K562 (cell line): ENCODE data around the gene UNC13C. TPM values are rescaled to one million over a fixed set of nuclear protein-coding genes. Genes with fewer than 3 reads are reported as not detected.

ENCODE experiments used
- ATAC-seq: fragments of 200-7000 bp; cut with Tn5 transposase; 3 replicates; pipeline ENCODE4 v1.9.1; 2020; ENCODE audit warnings: moderate library complexity
- BruUV-seq: library from RNA; stranded (reverse); fragments of 400-500 nt; replicated peaks from 2 replicates; lab custom pipeline; 2021; lab: Mats Ljungman, UMichigan
- CTCF ChIA-PET: fragments of 300-600 bp; formaldehyde crosslinking; extraction: SDS; loops from one replicate; lab custom pipeline; 2021; ENCODE audit warnings: low intra/inter-chr PET ratio; lab: Yijun Ruan, JAX
- POLR2A ChIA-PET: fragments of 300-600, 350-650 bp; sonication (Branson Sonifier 250); formaldehyde crosslinking; extraction: SDS; loops from one replicate; lab custom pipeline; 2021; ENCODE audit warnings: antibody characterized with exemption, inconsistent platforms; lab: Yijun Ruan, JAX
- DNase-seq, 4 experiments: peaks; one replicate each; pipeline versions ENCODE4 v3.0.0 to v3.0.0-alpha.2; 2011 to 2018; ENCODE audit warnings: low spot score in 3 of 4, mixed read lengths in 3 of 4; ENCODE audit errors: extremely low read depth in 1 of 4
- FAIRE-seq: peaks from 2 replicates; lab custom pipeline; 2011; peaks lifted over from hg19 to GRCh38; lab: Jason Lieb, UNC
- H2AFZ ChIP-seq: 2 replicates; pipeline ENCODE4 v1.6.0; 2011; ENCODE audit warnings: low read depth, low read length, control low read depth, inconsistent platforms
- H3K27ac ChIP-seq: fragments of 200-600 bp; 3 replicates; pipeline ENCODE4 v1.8.0; 2011; ENCODE audit warnings: low read depth, mild to moderate bottlenecking, control low read depth, inconsistent platforms, low read length, moderate library complexity, mixed read lengths; ENCODE audit errors: extremely low read depth
- H3K27me3 ChIP-seq, 2 experiments: fragments of 300-600 bp in 1 of 2; 2 replicates in 1 of 2; 3 replicates in 1 of 2; pipeline versions ENCODE4 v1.6.0 to v1.8.0; 2011; ENCODE audit warnings: inconsistent platforms in 2 of 2, low read length in 2 of 2, mild to moderate bottlenecking in 1 of 2, mixed read lengths in 1 of 2, moderate library complexity in 1 of 2; ENCODE audit not compliant: control insufficient read depth in 2 of 2, insufficient read depth in 2 of 2
- H3K36me3 ChIP-seq: fragments of 300-600 bp; 3 replicates; pipeline ENCODE4 v1.8.0; 2011; ENCODE audit warnings: mild to moderate bottlenecking, low read length, inconsistent platforms; ENCODE audit not compliant: control insufficient read depth, insufficient read depth
- H3K4me1 ChIP-seq, 2 experiments: fragments of 200-600 bp in 1 of 2; replicated peaks in 1 of 2; 2 replicates in 1 of 2; 3 replicates in 1 of 2; pipeline versions ENCODE4 v1.5.1 to v1.8.0; 2011; ENCODE audit warnings: inconsistent platforms in 2 of 2, low read length in 2 of 2, mild to moderate bottlenecking in 1 of 2, mixed read lengths in 1 of 2, moderate library complexity in 1 of 2; ENCODE audit not compliant: control insufficient read depth in 2 of 2, insufficient read depth in 2 of 2
- H3K4me2 ChIP-seq: 2 replicates; pipeline ENCODE4 v1.6.1; 2011; ENCODE audit warnings: low read length, control low read depth, inconsistent platforms, mixed read lengths; ENCODE audit not compliant: insufficient read depth
- H3K4me3 ChIP-seq: fragments of 200-600 bp; sonication (generic), shearing (Covaris generic); 2 replicates; pipeline ENCODE4 v1.5.1; 2016; ENCODE audit warnings: control low read depth, inconsistent platforms
- H3K79me2 ChIP-seq: fragments of 200-600 bp; 3 replicates; pipeline ENCODE4 v1.8.0; 2011; ENCODE audit warnings: low read length, inconsistent platforms; ENCODE audit not compliant: control insufficient read depth, insufficient read depth
- H3K9ac ChIP-seq, 2 experiments: 2 replicates each; pipeline versions ENCODE4 v1.6.0 to v1.6.1; 2011; ENCODE audit warnings: low read depth in 2 of 2, low read length in 2 of 2, control low read depth in 1 of 2, inconsistent platforms in 1 of 2, mild to moderate bottlenecking in 1 of 2, mixed read lengths in 1 of 2; ENCODE audit not compliant: insufficient read depth in 1 of 2
- H3K9me1 ChIP-seq: one replicate; pipeline ENCODE4 v1.6.0; 2011; ENCODE audit warnings: inconsistent platforms, mild to moderate bottlenecking, low read length, moderate library complexity; ENCODE audit not compliant: control insufficient read depth, insufficient read depth
- H3K9me3 ChIP-seq: replicated peaks from 2 replicates; pipeline ENCODE4 v1.5.1; 2011; ENCODE audit warnings: low read depth, low read length, inconsistent platforms; ENCODE audit not compliant: control insufficient read depth, insufficient read depth
- H4K20me1 ChIP-seq: replicated peaks from 2 replicates; pipeline ENCODE4 v1.6.1; 2011; ENCODE audit warnings: low read length, inconsistent platforms, mixed read lengths; ENCODE audit not compliant: control insufficient read depth, insufficient read depth
- ILK ChIP-seq: fragments of 450-650 bp; IDR thresholded peaks from 2 replicates; pipeline ENCODE4 v1.6.1; 2016; ENCODE audit warnings: missing genetic modification characterization, low read depth, mild to moderate bottlenecking, missing compliant biosample characterization, moderate library complexity, borderline replicate concordance
- POLR2B ChIP-seq: fragments of 450-650 bp; IDR thresholded peaks from 2 replicates; pipeline ENCODE4 v1.6.1; 2018; ENCODE audit warnings: low read depth; ENCODE audit not compliant: partially characterized antibody
- SRF ChIP-seq, 2 experiments: fragments of 250-450, 450-650 bp in 1 of 2; sonication (Bioruptor Pico) in 1 of 2; sonication (generic) in 1 of 2; formaldehyde crosslinking; IDR thresholded peaks; 2 replicates each; pipeline versions ENCODE4 v1.5.0 to v1.5.1; 2020 to 2022; ENCODE audit warnings: mild to moderate bottlenecking in 1 of 2, missing genetic modification reagents in 1 of 2
- ZNF253 ChIP-seq: fragments of 250-450 bp; sonication (Bioruptor Pico); conservative IDR thresholded peaks from 2 replicates; pipeline ENCODE4 v1.6.1; 2021; ENCODE audit warnings: mild to moderate bottlenecking
- WGBS: fragments of 100-300 bp; shearing (Covaris generic); methylation state at CpG from one replicate; pipeline ENCODE4 v1.1.6; 2016; ENCODE audit warnings: low coverage, mixed read lengths; ENCODE audit not compliant: insufficient coverage; ENCODE audit errors: missing lambda C conversion rate; 5-methylcytosine and 5-hydroxymethylcytosine counted together
- in situ Hi-C: fragments of 300-500 bp; cut with MboI; formaldehyde crosslinking; loops from 4 replicates; pipeline ENCODE4 v1.15.0; 2018; ENCODE audit warnings: inconsistent platforms, mixed read lengths
- intact Hi-C: fragments of 100-400 bp; cut with micrococcal nuclease; formaldehyde crosslinking; loops from 2 replicates; pipeline ENCODE4 v1.14.2; 2022
- polyA plus RNA-seq, 8 experiments: library from polyadenylated mRNA; depleted of rRNA in 4 of 8; stranded (reverse) in 5 of 8; unstranded in 3 of 8; fragments of >200 nt; fragmentation: Nextera tagmentation in 2 of 8; fragmentation: Illumina TruSeq in 1 of 8; extraction: Ambion mirVana in 2 of 8; extraction: Trizol in 1 of 8; gene quantifications; 2 replicates each; pipeline versions ENCODE4 v1.2.1 to v1.2.3, GENCODE V29; 2011 to 2014; ENCODE audit warnings: inconsistent platforms in 1 of 8, missing spikeins in 1 of 8
- total RNA-seq, 7 experiments: library from RNA; depleted of rRNA in 6 of 7; stranded (reverse); fragments of >200 nt in 6 of 7; fragmentation: Illumina TruSeq in 2 of 7; extraction: Trizol in 2 of 7; gene quantifications; 2 replicates each; pipeline versions ENCODE4 v1.2.1 to v1.2.3, GENCODE V29; 2011 to 2021; ENCODE audit warnings: low replicate concordance in 1 of 7
- TF ChIP-seq, protein P1 (sequence below), 2 experiments: IDR thresholded peaks; 2 replicates each; pipeline ENCODE4 v1.6.1; 2012; ENCODE audit warnings: improper control_type of control experiment in 2 of 2, low read depth in 2 of 2, low read length in 2 of 2, borderline replicate concordance in 1 of 2

UNC13C gene
- total and polyA plus RNA-seq, 9 of the 15 experiments (the other 6 are each of a cell fraction or from before 2014, with no cell fraction given) = not detected

DNA sequence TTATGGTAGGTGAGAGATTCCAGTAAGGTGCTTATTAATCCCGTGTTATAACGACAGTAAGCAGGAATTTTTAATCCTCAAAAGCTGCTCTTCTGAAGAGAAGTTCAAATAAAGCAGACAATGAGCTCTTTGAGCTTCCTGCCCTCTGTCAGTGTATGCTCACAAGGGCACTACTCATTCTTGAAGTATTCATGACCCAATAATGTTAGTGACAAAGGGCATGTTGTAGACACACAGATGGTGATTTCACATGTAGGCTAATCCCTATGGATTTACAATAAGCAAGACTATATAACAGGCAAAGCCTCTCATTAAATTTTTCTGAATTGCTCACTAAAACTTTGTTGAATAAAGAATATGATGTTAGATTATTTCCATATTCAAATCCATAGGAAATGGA lies 639.9 kb downstream of the UNC13C start:
- intact Hi-C loops = no loop called here
- H3K9me3 ChIP-seq = no peaks in the 10 kb centered on the region
- no peak overlapping the region for H3K27ac ChIP-seq
- no peaks in the 10 kb centered on the region for H3K4me1 ChIP-seq
- TF ChIP-seq SRF (CRISPR knock-in tag; IDR thresholded peaks at IDR 0.05) = no peak
- TF ChIP-seq POLR2B = no peak
- no peak for TF ChIP-seq ILK (tag)
- TF ChIP-seq ZNF253 (CRISPR knock-in tag) = no peak
- TF ChIP-seq, protein P1, sequence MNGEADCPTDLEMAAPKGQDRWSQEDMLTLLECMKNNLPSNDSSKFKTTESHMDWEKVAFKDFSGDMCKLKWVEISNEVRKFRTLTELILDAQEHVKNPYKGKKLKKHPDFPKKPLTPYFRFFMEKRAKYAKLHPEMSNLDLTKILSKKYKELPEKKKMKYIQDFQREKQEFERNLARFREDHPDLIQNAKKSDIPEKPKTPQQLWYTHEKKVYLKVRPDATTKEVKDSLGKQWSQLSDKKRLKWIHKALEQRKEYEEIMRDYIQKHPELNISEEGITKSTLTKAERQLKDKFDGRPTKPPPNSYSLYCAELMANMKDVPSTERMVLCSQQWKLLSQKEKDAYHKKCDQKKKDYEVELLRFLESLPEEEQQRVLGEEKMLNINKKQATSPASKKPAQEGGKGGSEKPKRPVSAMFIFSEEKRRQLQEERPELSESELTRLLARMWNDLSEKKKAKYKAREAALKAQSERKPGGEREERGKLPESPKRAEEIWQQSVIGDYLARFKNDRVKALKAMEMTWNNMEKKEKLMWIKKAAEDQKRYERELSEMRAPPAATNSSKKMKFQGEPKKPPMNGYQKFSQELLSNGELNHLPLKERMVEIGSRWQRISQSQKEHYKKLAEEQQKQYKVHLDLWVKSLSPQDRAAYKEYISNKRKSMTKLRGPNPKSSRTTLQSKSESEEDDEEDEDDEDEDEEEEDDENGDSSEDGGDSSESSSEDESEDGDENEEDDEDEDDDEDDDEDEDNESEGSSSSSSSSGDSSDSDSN (IDR thresholded peaks at IDR 0.05; ENCODE audit: borderline replicate concordance in 1 of 2, low read depth in 2 of 2, low read length in 2 of 2) = no peak
- no peak for DNase-seq
- H3K9me1 ChIP-seq = no peaks in the 10 kb centered on the region
- no peak overlapping the region for H3K4me3 ChIP-seq
- no peak overlapping the region for H3K9ac ChIP-seq
- no peak for ATAC-seq
- H4K20me1 ChIP-seq = no peaks in the 10 kb centered on the region
- ChIA-PET POLR2A (no interaction called here), CTCF (no interaction called here)
- H3K36me3 ChIP-seq = no peaks in the 10 kb centered on the region
- H2AFZ ChIP-seq = no peak overlapping the region
- H3K4me2 ChIP-seq = no peak overlapping the region
- no peaks in the 10 kb centered on the region for H3K27me3 ChIP-seq
- WGBS = 0% methylated on average over 2 of the region's 2 CpGs
- BruUV-seq = no TSS peak
- H3K79me2 ChIP-seq = no peaks in the 10 kb centered on the region
- FAIRE-seq = no peak
- in situ Hi-C loops = no loop called here
